H4 (cell line): ENCODE measurements around the gene SNRNP25. TPM values are rescaled to one million over a fixed set of nuclear protein-coding genes. Genes with fewer than 3 reads are reported as not detected.

Source experiments
- DNase-seq: peaks from one replicate; pipeline ENCODE4 v3.0.0-alpha.2; 2015; ENCODE audit warnings: low spot score
- total RNA-seq: library from RNA; depleted of rRNA; stranded (reverse); fragments of >200 nt; shearing (Covaris generic); gene quantifications from 2 replicates; pipeline ENCODE4 v1.2.3, GENCODE V29; 2014; rRNA removed

The SNRNP25 gene
- total RNA-seq, 1 experiment from 2014 or later: 46.6 TPM

- no peak for DNase-seq
These were observed 48.0 kb downstream of the SNRNP25 start for GRCh38 chr16:101586-101985.

GRCh38 chr16:102060-102855 is 48.6 kb downstream of the SNRNP25 start:
- DNase-seq: no peak

DNA sequence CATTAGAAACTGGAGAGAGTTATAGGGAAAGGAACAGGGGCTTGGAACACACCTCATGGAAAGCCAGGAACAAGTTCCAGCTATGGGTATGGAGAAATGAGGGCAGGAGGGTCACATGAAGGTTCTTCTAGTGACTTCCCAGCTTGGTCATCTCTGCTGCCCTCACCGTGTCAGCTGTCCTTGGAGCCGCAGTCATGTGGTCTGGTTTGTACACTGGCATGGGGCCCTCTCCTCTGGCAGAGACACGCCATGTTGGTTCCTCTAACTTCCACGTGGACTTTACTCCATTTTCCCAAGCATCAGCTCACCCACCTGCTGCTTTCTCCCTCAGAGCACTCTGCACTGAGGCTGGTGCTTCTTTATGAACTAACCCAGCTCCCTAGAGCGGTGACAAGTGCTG is 50.7 kb downstream of the SNRNP25 start:
- DNase-seq: no peak

DNA sequence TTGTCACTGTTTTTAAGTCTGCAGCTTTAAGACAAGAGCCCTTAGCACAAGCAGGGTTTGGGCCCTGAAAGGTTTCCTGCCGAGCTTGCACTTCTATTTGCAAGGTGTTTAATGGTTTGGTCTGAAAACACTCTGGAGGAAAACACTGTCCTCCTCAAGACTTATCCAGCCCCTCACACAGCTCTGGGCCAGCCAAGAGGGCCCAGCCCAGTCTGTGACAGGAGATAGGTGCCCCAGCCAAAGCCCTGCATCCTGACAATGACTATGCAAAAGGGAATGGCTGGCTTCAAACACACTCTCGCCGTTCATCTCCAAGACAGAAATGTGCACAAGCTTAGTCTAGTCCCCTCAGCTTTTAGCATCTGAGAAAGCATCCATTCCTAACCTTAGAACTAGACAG is 51.3 kb downstream of the SNRNP25 start:
- no peak for DNase-seq

DNA sequence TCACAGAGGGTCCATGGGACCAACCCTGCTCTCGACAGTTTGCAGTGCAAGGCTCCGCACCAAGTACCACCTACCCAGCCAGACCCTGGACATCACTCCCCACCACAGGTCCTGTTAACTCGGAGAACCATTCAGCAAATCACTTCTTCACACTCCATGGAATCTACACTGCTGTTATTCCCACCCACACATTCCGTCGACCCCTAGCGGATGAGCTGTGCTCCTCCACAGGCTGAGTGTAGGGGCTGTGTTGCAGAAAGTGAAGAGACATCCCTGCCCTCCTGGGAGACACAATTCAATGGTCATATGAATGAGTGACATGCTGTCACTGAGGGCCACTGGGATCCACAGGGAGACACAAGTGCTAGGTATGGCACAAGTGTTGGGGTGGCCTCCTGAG is 51.9 kb downstream of the SNRNP25 start:
- no peak for DNase-seq

GRCh38 chr16:106623-107324 is 53.1 kb downstream of the SNRNP25 start:
- DNase-seq: peak; percentile 69

Other genes starting within 250 kb of the SNRNP25 start
- 8.3 and 12.5 TPM in 2 replicates for gene POLR3K, start 220 bp upstream of the SNRNP25 start, total RNA-seq
- gene RHBDF1, start 18.8 kb downstream of the SNRNP25 start, total RNA-seq: 12.4 and 15.5 TPM in 2 replicates
- 62.8 and 94.3 TPM in 2 replicates for gene MPG, start 24.4 kb downstream of the SNRNP25 start, total RNA-seq
- 2.6 and 5.0 TPM in 2 replicates for gene NPRL3, start 84.8 kb downstream of the SNRNP25 start, total RNA-seq
- not detected in 2 replicates for gene HBZ, start 98.8 kb downstream of the SNRNP25 start, total RNA-seq
- not detected in 2 replicates for gene HBM, start 112.2 kb downstream of the SNRNP25 start, total RNA-seq
- gene HBA2, start 119.0 kb downstream of the SNRNP25 start, total RNA-seq: 3.3 TPM in 1 of 2 replicates, not detected in the other
- gene HBA1, start 122.9 kb downstream of the SNRNP25 start, total RNA-seq: not detected in 2 replicates
- gene HBQ1, start 126.6 kb downstream of the SNRNP25 start, total RNA-seq: not detected in 2 replicates
- 39.6 and 44.7 TPM in 2 replicates for gene LUC7L, start 175.6 kb downstream of the SNRNP25 start, total RNA-seq
- gene FAM234A, start 181.0 kb downstream of the SNRNP25 start, total RNA-seq: 118 and 178 TPM in 2 replicates
- gene RGS11, start 222.1 kb downstream of the SNRNP25 start, total RNA-seq: not detected in 2 replicates
- not detected in 2 replicates for gene ARHGDIG, start 226.8 kb downstream of the SNRNP25 start, total RNA-seq
- gene PDIA2, start 229.3 kb downstream of the SNRNP25 start, total RNA-seq: not detected in 2 replicates